Adrenal gland (tissue), 5 donors: ENCODE results near the gene TCF19.

Experiments
- CTCF ChIP-seq, 6 experiments: fragments of 450-650 bp in 4 of 6; fragments of 200-600 bp in 2 of 6; sonication (generic) in 1 of 6; IDR thresholded peaks; 1 replicate in 5 of 6; 2 replicates in 1 of 6; pipeline versions ENCODE4 v1.5.1 to v1.8.0; 2016 to 2021; ENCODE audit warnings: antibody characterized with exemption in 6 of 6, mild to moderate bottlenecking in 2 of 6, moderate library complexity in 1 of 6
- POLR2A ChIP-seq, 2 donors: fragments of 450-650 bp; IDR thresholded peaks; one replicate each; pipeline ENCODE4 v1.6.1; 2017; ENCODE audit warnings: antibody characterized with exemption in 2 of 2, mild to moderate bottlenecking in 2 of 2, moderate library complexity in 1 of 2
- donor health status: DM: no; HTN: no; CAD: no.

GRCh38 chr6:31116661-31117385 is 41.6 kb upstream of the TCF19 start:
- TF ChIP-seq CTCF (IDR thresholded peaks at IDR 0.05) = no peak
- no peak for TF ChIP-seq POLR2A (IDR thresholded peaks at IDR 0.05)
